A673 (cell line): ENCODE results near the gene RBM17. TPM values are rescaled to one million over a fixed set of nuclear protein-coding genes. Genes with fewer than 3 reads are reported as not detected.

ENCODE experiments used
- BruUV-seq: library from RNA; stranded (reverse); fragments of 400-500 nt; replicated peaks from 2 replicates; lab custom pipeline; 2021; lab: Mats Ljungman, UMichigan
- CTCF ChIA-PET: fragments of 300-600 bp; sonication (Branson Sonifier 250); formaldehyde crosslinking; loops from one replicate; lab custom pipeline; 2022; ENCODE audit warnings: antibody characterized with exemption; lab: Charles Lee
- POLR2A ChIA-PET: fragments of 300-600 bp; sonication (Branson Sonifier 250); formaldehyde crosslinking; loops from one replicate; lab custom pipeline; 2022; ENCODE audit warnings: antibody characterized with exemption; ENCODE audit not compliant: low non-redundant PET; lab: Charles Lee
- DNase-seq: peaks from one replicate; pipeline ENCODE4 v3.0.0-alpha.2; 2015; ENCODE audit warnings: low spot score
- H3K27ac ChIP-seq: fragments of 200-600 bp; sonication (generic); 2 replicates; pipeline ENCODE4 v1.5.1; 2016; ENCODE audit warnings: mixed run types, low read depth, mild to moderate bottlenecking, mixed read lengths, antibody characterized with exemption, low read length; ENCODE audit not compliant: poor library complexity, severe bottlenecking
- H3K27me3 ChIP-seq: fragments of 200-600 bp; sonication (generic); replicated peaks from 2 replicates; pipeline ENCODE4 v1.6.1; 2017; ENCODE audit warnings: mixed run types, low read depth, mild to moderate bottlenecking, mixed read lengths, antibody characterized with exemption, low read length; ENCODE audit not compliant: insufficient read depth, poor library complexity
- H3K36me3 ChIP-seq: fragments of 200-600 bp; sonication (generic); 2 replicates; pipeline ENCODE4 v1.6.1; 2016; ENCODE audit warnings: mixed run types, mild to moderate bottlenecking, mixed read lengths, antibody characterized with exemption, low read length; ENCODE audit not compliant: insufficient read depth, poor library complexity, severe bottlenecking
- H3K4me1 ChIP-seq: fragments of 200-600 bp; sonication (generic); 2 replicates; pipeline ENCODE4 v1.6.1; 2017; ENCODE audit warnings: mixed run types, mild to moderate bottlenecking, mixed read lengths, antibody characterized with exemption, low read length; ENCODE audit not compliant: insufficient read depth, poor library complexity, severe bottlenecking
- H3K4me3 ChIP-seq: fragments of 200-600 bp; sonication (generic); 2 replicates; pipeline ENCODE4 v1.5.1; 2016; ENCODE audit warnings: low read depth, mixed run types, mild to moderate bottlenecking, mixed read lengths, low read length; ENCODE audit not compliant: poor library complexity, severe bottlenecking
- H3K9me3 ChIP-seq: fragments of 200-600 bp; sonication (generic); 2 replicates; pipeline ENCODE4 v1.6.1; 2016; ENCODE audit warnings: mixed run types, low read depth, mild to moderate bottlenecking, mixed read lengths, antibody characterized with exemption, low read length; ENCODE audit not compliant: poor library complexity, severe bottlenecking
- EZH2 ChIP-seq: fragments of 200-600 bp; sonication (generic); IDR thresholded peaks from 2 replicates; pipeline ENCODE4 v1.6.1; 2017; ENCODE audit warnings: borderline replicate concordance, low read depth, mild to moderate bottlenecking, mixed read lengths, antibody characterized with exemption, low read length; ENCODE audit not compliant: poor library complexity, severe bottlenecking
- intact Hi-C: fragments of 100-400 bp; cut with micrococcal nuclease; formaldehyde crosslinking; loops from one replicate; pipeline ENCODE4 v1.10.0; 2022; ENCODE audit not compliant: unreplicated experiment
- total RNA-seq: library from RNA; stranded (reverse); gene quantifications from 2 replicates; pipeline ENCODE4 v1.2.3, GENCODE V29; 2021
- TF ChIP-seq, protein P1 (sequence below): fragments of 300-800, 200-600 bp; sonication (generic); conservative IDR thresholded peaks from 2 replicates; pipeline ENCODE4 v1.5.1; 2017; ENCODE audit warnings: low read depth, mild to moderate bottlenecking, antibody characterized with exemption, low read length, moderate library complexity, mixed read lengths

RBM17 gene
- total RNA-seq, 1 experiment from 2014 or later, result 195 TPM

- Histone ChIP-seq H3K4me3 (no peak overlapping the region), H3K27ac (no peak overlapping the region), H3K9me3 (no peaks in the 10 kb centered on the region), H3K4me1 (no peaks in the 10 kb centered on the region), H3K27me3 (peaks cover 24% of the 10 kb centered on the region), H3K36me3 (no peaks in the 10 kb centered on the region)
- ChIA-PET CTCF (no interaction called here), POLR2A (no interaction called here)
- intact Hi-C loops, result no loop called here
- no peak for TF ChIP-seq EZH2
- TF ChIP-seq, protein P1, sequence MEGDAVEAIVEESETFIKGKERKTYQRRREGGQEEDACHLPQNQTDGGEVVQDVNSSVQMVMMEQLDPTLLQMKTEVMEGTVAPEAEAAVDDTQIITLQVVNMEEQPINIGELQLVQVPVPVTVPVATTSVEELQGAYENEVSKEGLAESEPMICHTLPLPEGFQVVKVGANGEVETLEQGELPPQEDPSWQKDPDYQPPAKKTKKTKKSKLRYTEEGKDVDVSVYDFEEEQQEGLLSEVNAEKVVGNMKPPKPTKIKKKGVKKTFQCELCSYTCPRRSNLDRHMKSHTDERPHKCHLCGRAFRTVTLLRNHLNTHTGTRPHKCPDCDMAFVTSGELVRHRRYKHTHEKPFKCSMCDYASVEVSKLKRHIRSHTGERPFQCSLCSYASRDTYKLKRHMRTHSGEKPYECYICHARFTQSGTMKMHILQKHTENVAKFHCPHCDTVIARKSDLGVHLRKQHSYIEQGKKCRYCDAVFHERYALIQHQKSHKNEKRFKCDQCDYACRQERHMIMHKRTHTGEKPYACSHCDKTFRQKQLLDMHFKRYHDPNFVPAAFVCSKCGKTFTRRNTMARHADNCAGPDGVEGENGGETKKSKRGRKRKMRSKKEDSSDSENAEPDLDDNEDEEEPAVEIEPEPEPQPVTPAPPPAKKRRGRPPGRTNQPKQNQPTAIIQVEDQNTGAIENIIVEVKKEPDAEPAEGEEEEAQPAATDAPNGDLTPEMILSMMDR, result no peak
- DNase-seq, result no peak
- no TSS peak for BruUV-seq
Measured at GRCh38 chr10:6136215-6137201, 47.7 kb downstream of the RBM17 start.

DNA sequence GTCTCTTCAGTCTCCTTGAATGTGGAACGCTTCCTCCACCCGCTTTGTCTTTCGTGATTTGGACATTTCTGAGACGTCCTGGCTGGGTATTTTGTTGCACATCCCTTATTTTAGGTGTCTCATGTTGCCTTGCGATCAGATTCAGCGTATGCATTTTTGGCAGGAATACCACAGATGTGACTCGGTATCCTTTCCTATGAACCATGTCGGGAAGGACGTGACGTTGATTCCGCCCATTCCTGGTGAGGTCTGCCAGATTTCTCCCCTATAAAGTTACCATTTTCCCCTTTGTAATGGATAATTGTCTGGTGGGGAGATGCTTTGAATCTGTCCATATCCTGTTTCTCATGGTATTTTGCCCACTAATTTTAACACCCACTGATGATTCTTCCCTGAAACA is 49.6 kb downstream of the RBM17 start:
- intact Hi-C loops, result no loop called here
- no TSS peak for BruUV-seq
- TF ChIP-seq EZH2, result no peak
- TF ChIP-seq, protein P1, result no peak
- ChIA-PET POLR2A (no interaction called here), CTCF (no interaction called here)
- H3K27me3 ChIP-seq, result peaks cover 24% of the 10 kb centered on the region
- H3K36me3 ChIP-seq, result no peaks in the 10 kb centered on the region
- no peak overlapping the region for H3K4me3 ChIP-seq
- no peak overlapping the region for H3K27ac ChIP-seq
- H3K4me1 ChIP-seq, result no peaks in the 10 kb centered on the region
- no peak for DNase-seq
- no peaks in the 10 kb centered on the region for H3K9me3 ChIP-seq

- DNase-seq, result no peak
- intact Hi-C loops, result no loop called here
- H3K4me1 ChIP-seq, result no peaks in the 10 kb centered on the region
- H3K36me3 ChIP-seq, result no peaks in the 10 kb centered on the region
- no TSS peak for BruUV-seq
- ChIA-PET CTCF (no interaction called here), POLR2A (no interaction called here)
- no peak for TF ChIP-seq EZH2
- TF ChIP-seq, protein P1, result no peak
- H3K9me3 ChIP-seq, result no peaks in the 10 kb centered on the region
- no peak overlapping the region for H3K4me3 ChIP-seq
- H3K27me3 ChIP-seq, result peaks cover 24% of the 10 kb centered on the region
- H3K27ac ChIP-seq, result no peak overlapping the region
Measured at GRCh38 chr10:6139470-6139869, 50.6 kb downstream of the RBM17 start.
